AG09319 (cell line): Measurements from ENCODE around the gene CTNS.

Experiments
- DNase-seq: peaks from one replicate; pipeline ENCODE4 v3.0.0-alpha.2; 2010; ENCODE audit warnings: low read depth; ENCODE audit errors: extremely low read depth
- TF ChIP-seq, protein P1 (sequence below): IDR thresholded peaks from 2 replicates; pipeline ENCODE4 v1.5.1; 2011; ENCODE audit warnings: low read depth, mild to moderate bottlenecking, inconsistent platforms, low read length, moderate library complexity

The CTNS gene

DNA sequence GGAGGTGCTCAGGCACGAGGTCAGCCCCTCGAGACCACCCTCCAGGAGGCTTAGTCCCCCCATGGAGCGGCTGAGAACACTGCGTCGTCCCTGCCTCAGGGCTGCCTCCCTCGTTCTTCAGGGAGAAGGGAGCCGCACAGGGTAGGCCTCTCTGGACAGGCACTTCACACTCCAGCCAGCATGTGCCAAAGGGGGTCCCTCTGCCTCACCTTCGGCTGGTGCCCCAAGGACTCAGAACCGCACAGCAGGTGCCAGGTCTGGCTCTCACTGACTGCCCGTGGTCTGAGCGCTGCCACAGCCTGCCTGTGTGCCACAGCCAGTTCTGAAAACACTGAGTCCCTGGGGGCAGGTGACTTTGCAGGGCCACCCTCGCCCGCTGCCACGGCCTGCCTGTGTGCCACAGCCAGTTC, 52.3 kb downstream of the CTNS start:
- no peak for DNase-seq

DNA sequence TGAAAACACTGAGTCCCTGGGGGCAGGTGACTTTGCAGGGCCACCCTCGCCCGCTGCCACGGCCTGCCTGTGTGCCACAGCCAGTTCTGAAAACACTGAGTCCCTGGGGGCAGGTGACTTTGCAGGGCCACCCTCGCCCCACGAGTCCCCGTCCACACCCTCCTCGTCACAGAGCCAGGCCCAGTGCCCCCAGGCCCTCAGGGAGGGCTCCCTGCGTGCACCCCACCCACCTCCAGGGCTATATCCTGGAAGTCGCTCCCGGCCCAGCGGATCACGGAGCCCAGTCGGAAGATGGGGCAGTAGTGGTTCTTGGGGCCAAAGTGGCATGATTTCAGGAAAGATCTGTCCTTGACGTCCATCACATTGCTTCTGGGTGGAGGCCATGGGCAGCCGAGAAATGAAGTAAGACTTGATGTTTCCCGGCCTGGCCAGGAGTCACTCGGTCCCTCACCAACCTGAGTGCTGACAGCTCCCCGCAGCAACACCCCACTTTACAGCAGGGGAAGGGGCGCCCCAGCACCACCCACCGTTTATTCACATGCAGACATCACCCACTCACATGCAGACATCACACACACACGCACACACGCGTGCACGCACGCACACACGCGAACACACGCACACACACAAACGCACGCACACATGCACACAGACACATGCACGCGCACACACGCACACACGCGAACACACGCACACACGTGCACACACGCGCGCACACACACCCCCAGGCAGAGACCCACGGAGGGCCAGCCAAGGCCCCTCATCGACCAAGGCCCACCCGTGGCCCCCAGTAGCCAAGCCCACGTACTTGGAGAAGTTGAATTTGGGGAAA, 52.9 kb downstream of the CTNS start:
- no peak for DNase-seq
- TF ChIP-seq, protein P1, sequence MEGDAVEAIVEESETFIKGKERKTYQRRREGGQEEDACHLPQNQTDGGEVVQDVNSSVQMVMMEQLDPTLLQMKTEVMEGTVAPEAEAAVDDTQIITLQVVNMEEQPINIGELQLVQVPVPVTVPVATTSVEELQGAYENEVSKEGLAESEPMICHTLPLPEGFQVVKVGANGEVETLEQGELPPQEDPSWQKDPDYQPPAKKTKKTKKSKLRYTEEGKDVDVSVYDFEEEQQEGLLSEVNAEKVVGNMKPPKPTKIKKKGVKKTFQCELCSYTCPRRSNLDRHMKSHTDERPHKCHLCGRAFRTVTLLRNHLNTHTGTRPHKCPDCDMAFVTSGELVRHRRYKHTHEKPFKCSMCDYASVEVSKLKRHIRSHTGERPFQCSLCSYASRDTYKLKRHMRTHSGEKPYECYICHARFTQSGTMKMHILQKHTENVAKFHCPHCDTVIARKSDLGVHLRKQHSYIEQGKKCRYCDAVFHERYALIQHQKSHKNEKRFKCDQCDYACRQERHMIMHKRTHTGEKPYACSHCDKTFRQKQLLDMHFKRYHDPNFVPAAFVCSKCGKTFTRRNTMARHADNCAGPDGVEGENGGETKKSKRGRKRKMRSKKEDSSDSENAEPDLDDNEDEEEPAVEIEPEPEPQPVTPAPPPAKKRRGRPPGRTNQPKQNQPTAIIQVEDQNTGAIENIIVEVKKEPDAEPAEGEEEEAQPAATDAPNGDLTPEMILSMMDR, result no peak

More for the DNA sequence above, 52.3 kb downstream of the CTNS start:
- TF ChIP-seq, protein P1, result no peak

DNA sequence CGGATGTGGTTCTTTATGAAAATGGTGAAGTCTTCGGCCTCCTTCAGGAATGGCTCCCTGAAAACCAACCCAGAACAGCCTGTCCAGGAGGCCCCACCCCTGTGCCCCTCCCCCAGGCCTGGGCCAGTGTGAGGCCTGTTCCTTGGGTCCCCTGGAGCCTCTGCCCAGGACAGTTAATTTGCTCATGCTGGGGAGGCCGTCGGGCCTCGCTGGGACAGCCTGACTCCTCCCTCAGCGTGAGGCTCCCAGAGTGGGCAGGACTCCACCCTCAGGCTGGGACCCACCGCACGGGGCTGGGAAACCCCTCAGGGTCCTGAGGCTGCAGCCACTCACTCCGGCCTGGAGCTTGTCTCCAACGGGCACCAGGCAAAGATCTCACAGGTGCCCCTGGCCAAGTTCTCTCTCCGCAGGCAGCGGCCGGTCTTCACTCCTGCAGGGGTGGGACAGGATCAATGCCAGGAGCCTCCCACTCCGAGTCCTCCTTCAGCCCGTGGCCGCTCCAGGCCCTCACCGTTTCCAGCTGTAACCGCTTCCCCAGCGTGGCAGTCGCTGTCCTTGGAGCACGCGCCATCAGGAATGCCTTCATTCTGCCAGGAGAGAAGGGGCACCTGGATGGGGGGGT, 53.6 kb downstream of the CTNS start:
- TF ChIP-seq, protein P1, result no peak
- no peak for DNase-seq

DNA sequence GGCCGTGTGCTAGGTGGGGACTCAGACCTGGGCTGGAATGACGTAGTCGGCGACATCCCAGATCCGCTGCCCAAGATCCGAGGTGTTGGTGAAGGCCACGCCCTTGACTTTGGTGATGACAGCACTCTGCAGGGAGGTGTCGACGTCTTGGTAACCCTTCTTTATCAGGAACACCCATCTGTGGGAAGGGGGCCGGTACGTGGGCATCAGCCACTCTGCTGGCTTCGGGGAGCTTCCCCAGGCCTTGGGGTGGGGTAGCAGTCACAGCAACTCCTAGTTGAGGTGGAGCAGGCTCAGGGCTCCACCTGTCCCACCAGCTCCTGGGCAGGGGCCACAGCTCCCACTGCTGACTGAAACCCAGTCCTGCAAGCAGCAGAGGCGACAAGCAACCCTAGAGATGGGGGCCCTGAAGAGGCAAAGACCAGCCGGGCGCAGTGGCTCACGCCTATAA, 55.1 kb downstream of the CTNS start:
- no peak for DNase-seq
- TF ChIP-seq, protein P1, result no peak

DNA sequence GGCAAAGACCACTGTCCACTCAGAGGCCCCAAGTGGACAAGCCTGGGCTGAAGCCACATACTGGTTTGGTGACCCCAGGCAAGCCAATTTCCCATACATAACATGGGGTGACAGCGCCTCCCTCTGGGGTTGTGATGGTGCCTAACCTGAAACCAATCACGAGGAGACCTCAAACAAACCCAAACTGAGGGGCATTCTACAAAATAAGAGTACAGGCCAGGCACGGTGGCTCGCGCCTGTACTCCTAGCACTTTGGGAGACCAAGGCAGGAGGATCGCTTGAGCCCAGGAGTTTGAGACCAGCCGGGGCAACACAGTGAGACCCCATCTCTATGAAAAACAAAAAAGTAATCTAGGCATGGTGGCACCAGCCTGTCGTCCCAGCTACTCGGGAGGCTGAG, 55.8 kb downstream of the CTNS start:
- no peak for DNase-seq
- TF ChIP-seq, protein P1, result no peak; the same call in 1 of the 2 replicates

DNA sequence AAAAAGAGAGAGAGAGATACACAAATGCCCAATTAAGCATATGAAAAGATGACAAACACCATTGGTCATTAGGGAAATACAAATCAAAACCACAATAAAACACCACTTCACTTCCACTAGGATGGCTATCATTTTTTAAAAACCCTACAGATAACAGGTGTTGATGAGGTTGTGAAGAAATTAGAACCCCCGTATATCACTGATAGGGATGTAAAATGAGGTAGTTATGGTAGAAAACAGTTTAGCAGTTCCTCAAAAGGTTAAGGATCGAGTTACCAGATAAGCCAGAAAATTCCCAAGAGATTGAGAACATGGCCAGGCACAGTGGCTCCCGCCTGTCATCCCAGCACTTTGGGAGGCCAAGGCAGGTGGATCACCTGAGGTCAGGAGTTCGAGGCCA, 56.6 kb downstream of the CTNS start:
- TF ChIP-seq, protein P1, result no peak
- DNase-seq, result no peak

DNA sequence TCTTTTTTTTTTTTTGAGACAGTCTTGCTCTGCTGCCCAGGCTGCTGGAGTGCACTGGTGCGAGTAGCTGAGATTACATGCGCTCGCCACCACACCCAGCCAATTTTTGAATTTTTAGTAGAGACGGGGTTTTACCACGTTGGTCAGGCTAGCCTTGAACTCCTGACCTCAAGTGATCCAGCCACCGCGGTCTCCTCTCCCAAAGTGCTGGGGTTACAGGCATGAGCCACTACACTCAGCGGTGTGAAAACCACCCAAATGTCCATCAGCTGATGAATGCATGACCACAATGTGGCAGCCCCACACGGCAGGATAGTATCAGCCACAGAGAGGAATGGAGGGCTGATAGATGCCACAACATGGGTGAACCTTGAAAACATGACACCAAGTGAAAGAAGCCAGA, 57.3 kb downstream of the CTNS start:
- TF ChIP-seq, protein P1, result no peak
- DNase-seq, result no peak
